ENCODE measurements around the gene WNT9A. TPM values are rescaled to one million over a fixed set of nuclear protein-coding genes. Genes with fewer than 3 reads are reported as not detected.

WNT9A gene
- total RNA-seq, 3 donors from 2014 or later (not counting 1 experiment from before 2014, with no cell fraction given) = not detected

GRCh38 chr1:227869851-227870305, 77.9 kb downstream of the WNT9A start:
- 8% methylated on average over 5 of the region's 5 CpGs for WGBS (ENCODE audit: insufficient coverage)
- no peak overlapping the region for H3K4me3 Mint-ChIP-seq
- peak in 1 of 2 donors; percentile 48 for DNase-seq
- H3K4me3 ChIP-seq (ENCODE audit: low read length) = no peak overlapping the region
- peaks cover 13% of the 10 kb centered on the region in 2 donors for H3K4me1 Mint-ChIP-seq
- H3K27me3 ChIP-seq (ENCODE audit: control insufficient read depth, insufficient read depth, low read length) = no peaks in the 10 kb centered on the region
- no peak overlapping the region for H3K27ac Mint-ChIP-seq
- peaks cover 10% of the 10 kb centered on the region for H3K36me3 Mint-ChIP-seq
- no peak overlapping the region for H3K27ac ChIP-seq (ENCODE audit: low read length)
- intact Hi-C loops (cut with micrococcal nuclease) = no loop called here
- no peaks in the 10 kb centered on the region for H3K36me3 ChIP-seq (ENCODE audit: control insufficient read depth, insufficient read depth, low read length)
- peak in 2 of 3 donors; percentile 36 to 52 for ATAC-seq
- TF ChIP-seq CTCF (IDR thresholded peaks at IDR 0.05) = no peak
- H3K9me3 Mint-ChIP-seq = no peaks in the 10 kb centered on the region
- H3K27me3 Mint-ChIP-seq (ENCODE audit: low read depth in 2 of 2) = peaks cover 27 to 29% of the 10 kb centered on the region in 2 donors
- H3K4me1 ChIP-seq (ENCODE audit: control insufficient read depth, insufficient read depth, low read length) = peaks cover 12% of the 10 kb centered on the region
- peaks cover 5% of the 10 kb centered on the region for H3K9me3 ChIP-seq (ENCODE audit: control insufficient read depth, insufficient read depth, low read length)

- Histone ChIP-seq H3K27me3 (ENCODE audit: control insufficient read depth, insufficient read depth, low read length) (no peaks in the 10 kb centered on the region), H3K36me3 (ENCODE audit: control insufficient read depth, insufficient read depth, low read length) (no peaks in the 10 kb centered on the region), H3K9me3 (ENCODE audit: control insufficient read depth, insufficient read depth, low read length) (peaks cover 5% of the 10 kb centered on the region), H3K4me3 (ENCODE audit: low read length) (no peak overlapping the region), H3K4me1 (ENCODE audit: control insufficient read depth, insufficient read depth, low read length) (peaks cover 12% of the 10 kb centered on the region), H3K27ac (ENCODE audit: low read length) (no peak overlapping the region)
- TF ChIP-seq CTCF (IDR thresholded peaks at IDR 0.05) = no peak
- ATAC-seq (no peak), DNase-seq (no peak)
- H3K27me3 Mint-ChIP-seq (ENCODE audit: low read depth in 2 of 2) = peaks cover 24% of the 10 kb centered on the region in 2 donors
- H3K4me3 Mint-ChIP-seq = no peak overlapping the region
- WGBS (ENCODE audit: insufficient coverage) = 31% methylated on average over 5 of the region's 5 CpGs
- peaks cover 15% of the 10 kb centered on the region for H3K36me3 Mint-ChIP-seq
- peaks cover 2 to 3% of the 10 kb centered on the region in 2 donors for H3K9me3 Mint-ChIP-seq
- peaks cover 13% of the 10 kb centered on the region in 2 donors for H3K4me1 Mint-ChIP-seq
- H3K27ac Mint-ChIP-seq = no peak overlapping the region
- intact Hi-C loops (cut with micrococcal nuclease) = no loop called here
Observed at GRCh38 chr1:227869279-227869842, 78.4 kb downstream of the WNT9A start.

Other genes with a start within 250 kb of the WNT9A start
- 10 to 100 TPM in 2 of 3 donors, 1 to 10 TPM in 1; 8.8 to 12.4 (median 12.3) TPM for gene JMJD4, start 212.6 kb downstream of the WNT9A start, total RNA-seq
- 10 to 100 TPM; 19.0 to 24.2 (median 23.1) TPM for gene SNAP47, start 212.5 kb downstream of the WNT9A start, total RNA-seq
- gene PRSS38, start 132.3 kb downstream of the WNT9A start, total RNA-seq = not detected
- not detected for gene WNT3A, start 59.1 kb upstream of the WNT9A start, total RNA-seq
- gene ARF1, start 134.8 kb upstream of the WNT9A start, total RNA-seq = 100 to 1,000 TPM; 368 to 427 (median 424) TPM
- 10 to 100 TPM; 18.9 to 21.6 (median 19.6) TPM for gene C1orf35, start 155.4 kb upstream of the WNT9A start, total RNA-seq
- 10 to 100 TPM; 50.0 to 70.6 (median 64.1) TPM for gene MRPL55, start 161.4 kb upstream of the WNT9A start, total RNA-seq
- 100 to 1,000 TPM; 292 to 313 (median 308) TPM for gene GUK1, start 192.3 kb upstream of the WNT9A start, total RNA-seq
- gene GJC2, start 202.0 kb upstream of the WNT9A start, total RNA-seq = 1 to 10 TPM; 1.0 to 2.2 (median 1.7) TPM
- 10 to 100 TPM; 13.3 to 14.1 (median 13.8) TPM for gene IBA57, start 217.9 kb upstream of the WNT9A start, total RNA-seq

All from natural killer cell (primary cell).